SU-DHL-6 (cell line): Measurements from ENCODE around the gene IDI2.

Experiments
- H2AFZ ChIP-seq: fragments of 200-600 bp; sonication (generic); 2 replicates; pipeline ENCODE4 v1.6.1; 2014; ENCODE audit warnings: low read depth, mild to moderate bottlenecking, moderate library complexity, mixed read lengths, antibody characterized with exemption, low read length; ENCODE audit not compliant: severe bottlenecking
- H3F3A ChIP-seq: fragments of 200-600 bp; shearing (Covaris generic); 2 replicates; pipeline ENCODE4 v1.6.0; 2016; ENCODE audit warnings: antibody characterized with exemption, mild to moderate bottlenecking; ENCODE audit not compliant: insufficient read depth
- H3K27ac ChIP-seq: fragments of 200-600 bp; sonication (generic); 2 replicates; pipeline ENCODE4 v1.5.1; 2016; ENCODE audit warnings: low read depth, mild to moderate bottlenecking, low read length, moderate library complexity, mixed read lengths
- H3K27me3 ChIP-seq: fragments of 200-600 bp; sonication (generic), shearing (Covaris generic); 2 replicates; pipeline ENCODE4 v1.6.0; 2014; ENCODE audit warnings: mild to moderate bottlenecking, low read length
- H3K36me3 ChIP-seq: fragments of 200-600 bp; sonication (generic); 2 replicates; pipeline ENCODE4 v1.6.1; 2014; ENCODE audit warnings: mild to moderate bottlenecking, low read length, mixed read lengths
- H3K4me2 ChIP-seq: fragments of 300-600, 200-600 bp; shearing (Covaris generic), sonication (generic); 2 replicates; pipeline ENCODE4 v1.6.0; 2014; ENCODE audit warnings: low read length, low read depth, mild to moderate bottlenecking; ENCODE audit not compliant: poor library complexity, severe bottlenecking
- H3K4me3 ChIP-seq: fragments of 200-600 bp; sonication (generic); 2 replicates; pipeline ENCODE4 v1.5.1; 2014; ENCODE audit warnings: antibody characterized with exemption, low read length, mild to moderate bottlenecking, mixed read lengths; ENCODE audit not compliant: insufficient read depth, poor library complexity, severe bottlenecking
- H3K79me2 ChIP-seq: fragments of 200-600 bp; sonication (generic); 2 replicates; pipeline ENCODE4 v1.6.1; 2014; ENCODE audit warnings: mild to moderate bottlenecking, low read length, moderate library complexity; ENCODE audit not compliant: insufficient read depth
- H3K9ac ChIP-seq: fragments of 200-600 bp; sonication (generic); 2 replicates; pipeline ENCODE4 v1.7.0; 2014; ENCODE audit warnings: mild to moderate bottlenecking, low read length
- H3K9me2 ChIP-seq: fragments of 200-600 bp; sonication (generic); replicated peaks from 2 replicates; pipeline ENCODE4 v1.6.1; 2014; ENCODE audit warnings: low read length; ENCODE audit not compliant: insufficient read depth
- H3K9me3 ChIP-seq: fragments of 200-600 bp; sonication (generic); 2 replicates; pipeline ENCODE4 v1.6.1; 2014; ENCODE audit warnings: low read length, mixed read lengths; ENCODE audit not compliant: insufficient read depth
- H4K20me1 ChIP-seq: fragments of 200-600 bp; sonication (generic); 2 replicates; pipeline ENCODE4 v1.6.1; 2014; ENCODE audit warnings: low read depth, mild to moderate bottlenecking, antibody characterized with exemption, low read length, moderate library complexity, mixed read lengths
- CTCF ChIP-seq: fragments of 200-600 bp; sonication (generic); IDR thresholded peaks from one replicate; pipeline ENCODE4 v1.5.1; 2017; ENCODE audit warnings: antibody characterized with exemption, mild to moderate bottlenecking, low read length, moderate library complexity; ENCODE audit not compliant: insufficient read depth, poor library complexity, severe bottlenecking
- EZH2phosphoT487 ChIP-seq: fragments of 200-600 bp; sonication (generic), shearing (Covaris generic); conservative IDR thresholded peaks from 2 replicates; pipeline ENCODE4 v1.6.1; 2018; ENCODE audit warnings: mild to moderate bottlenecking, antibody characterized with exemption, low read length, moderate library complexity, mixed read lengths

IDI2 gene

GRCh38 chr10:985361-985760 is 40.3 kb downstream of the IDI2 start:
- Histone ChIP-seq H2AFZ (no peak overlapping the region), H3K36me3 (no peaks in the 10 kb centered on the region), H3K27me3 (no peaks in the 10 kb centered on the region), H3K4me2 (no peak overlapping the region), H3K4me3 (no peak overlapping the region), H3K9me3 (peaks cover 12% of the 10 kb centered on the region; the same call in 1 of the 2 replicates), H4K20me1 (peaks cover 6% of the 10 kb centered on the region; the same call in 1 of the 2 replicates), H3K79me2 (peaks cover 21% of the 10 kb centered on the region), H3K9me2 (no peaks in the 10 kb centered on the region), H3K27ac (no peak overlapping the region), H3F3A (no peaks in the 10 kb centered on the region), H3K9ac (no peak overlapping the region)
- TF ChIP-seq CTCF (no peak), EZH2phosphoT487 (no peak)

GRCh38 chr10:983971-984655 is 41.5 kb downstream of the IDI2 start:
- no peaks in the 10 kb centered on the region for H3F3A ChIP-seq
- no peak overlapping the region for H2AFZ ChIP-seq
- H3K4me3 ChIP-seq = no peak overlapping the region
- peaks cover under 1% of the 10 kb centered on the region; the same call in 1 of the 2 replicates for H4K20me1 ChIP-seq
- peaks cover 9% of the 10 kb centered on the region for H3K79me2 ChIP-seq
- TF ChIP-seq CTCF (no peak), EZH2phosphoT487 (no peak)
- H3K27me3 ChIP-seq = no peaks in the 10 kb centered on the region
- H3K9me2 ChIP-seq = no peaks in the 10 kb centered on the region
- no peak overlapping the region for H3K4me2 ChIP-seq
- no peak overlapping the region for H3K9ac ChIP-seq
- H3K36me3 ChIP-seq = no peaks in the 10 kb centered on the region
- H3K9me3 ChIP-seq = peaks cover 20% of the 10 kb centered on the region; the same call in 1 of the 2 replicates
- no peak overlapping the region for H3K27ac ChIP-seq

GRCh38 chr10:983401-983800 is 42.3 kb downstream of the IDI2 start:
- Histone ChIP-seq H3K4me2 (no peak overlapping the region), H3K4me3 (no peak overlapping the region), H3K79me2 (peaks cover 2% of the 10 kb centered on the region), H2AFZ (no peak overlapping the region), H3K36me3 (no peaks in the 10 kb centered on the region), H3K9ac (no peak overlapping the region), H3K9me2 (no peaks in the 10 kb centered on the region), H3K9me3 (peaks cover 25% of the 10 kb centered on the region; the same call in 1 of the 2 replicates), H3K27ac (no peak overlapping the region), H3F3A (no peaks in the 10 kb centered on the region), H4K20me1 (no peaks in the 10 kb centered on the region), H3K27me3 (no peaks in the 10 kb centered on the region)
- TF ChIP-seq EZH2phosphoT487 (no peak), CTCF (no peak)
